HPDE6-E6E7 (cell line): ENCODE data around the gene IL17RB.

Experiments
- DNase-seq: peaks from one replicate; pipeline ENCODE4 v3.0.0; 2011; ENCODE audit warnings: missing footprints; ENCODE audit errors: extremely low spot score

Gene IL17RB

GRCh38 chr3:53858096-53858741 lies 11.9 kb downstream of the IL17RB start:
- DNase-seq = no peak

- no peak for DNase-seq
These were observed 12.8 kb downstream of the IL17RB start for GRCh38 chr3:53859178-53859577.

GRCh38 chr3:53860196-53860595 lies 13.8 kb downstream of the IL17RB start:
- DNase-seq = no peak

- DNase-seq = no peak
These were observed 15.9 kb downstream of the IL17RB start for GRCh38 chr3:53862241-53862640.

GRCh38 chr3:53863145-53863544 lies 16.8 kb downstream of the IL17RB start:
- no peak for DNase-seq

GRCh38 chr3:53865732-53866499 lies 19.5 kb downstream of the IL17RB start:
- no peak for DNase-seq

- DNase-seq = no peak
These were observed 34.3 kb downstream of the IL17RB start for GRCh38 chr3:53880396-53881345.

GRCh38 chr3:53881691-53882593 lies 35.6 kb downstream of the IL17RB start, which contains the start of gene ACTR8:
Gene ACTR8 (minus strand): TSS chr3:53882152. CDS start chr3:53882101, 51 bp downstream.
- peak; percentile 25 for DNase-seq

- no peak for DNase-seq
These were observed 36.6 kb downstream of the IL17RB start for GRCh38 chr3:53883008-53883407.

- DNase-seq = no peak
These were observed 38.3 kb downstream of the IL17RB start for GRCh38 chr3:53884623-53885022.

- no peak for DNase-seq
These were observed 38.9 kb downstream of the IL17RB start for GRCh38 chr3:53885239-53885638.

GRCh38 chr3:53887446-53887845 lies 41.1 kb downstream of the IL17RB start:
- no peak for DNase-seq

- no peak for DNase-seq
These were observed 41.9 kb downstream of the IL17RB start for GRCh38 chr3:53888232-53888631.

- no peak for DNase-seq
These were observed 44.5 kb downstream of the IL17RB start for GRCh38 chr3:53890726-53891475.

GRCh38 chr3:53891497-53892285 lies 45.3 kb downstream of the IL17RB start, which contains the start of gene SELENOK:
Gene SELENOK (minus strand): TSS chr3:53891859.
- DNase-seq = peak; percentile 58

- DNase-seq = no peak
These were observed 45.9 kb downstream of the IL17RB start for GRCh38 chr3:53892286-53892637.

- DNase-seq = no peak
These were observed 53.4 kb downstream of the IL17RB start for GRCh38 chr3:53899750-53900149.

- DNase-seq = no peak
These were observed 54.4 kb downstream of the IL17RB start for GRCh38 chr3:53900666-53901331.

GRCh38 chr3:53902067-53902466 lies 55.7 kb downstream of the IL17RB start:
- no peak for DNase-seq
